Stimulated activated CD8-positive, alpha-beta memory T cell treated with anti-CD3 and anti-CD28 coated beads, Interleukin-4, amount 100 ng/mL, for 4 hours (primary cell): ENCODE measurements around the gene ALKBH7.
"Not testable (repeated sequence)": the region's sequence is repeated elsewhere in the genome, so short reads cannot be mapped to it uniquely, and the experiment has no call there.

ENCODE experiments used
- DNase-seq, 2 donors: peaks; one replicate each; pipeline ENCODE4 v3.0.0-alpha.2; 2020; ENCODE audit warnings: low read depth in 2 of 2, low spot score in 1 of 2

Gene ALKBH7

GRCh38 chr19:6396305-6396704, 23.7 kb downstream of the ALKBH7 start:
- DNase-seq: no peak

- DNase-seq: not testable (repeated sequence)
Measured at GRCh38 chr19:6400062-6400944, 27.7 kb downstream of the ALKBH7 start.

GRCh38 chr19:6402058-6402457, 29.5 kb downstream of the ALKBH7 start:
- no peak for DNase-seq

- no peak for DNase-seq
Measured at GRCh38 chr19:6402837-6403608, 30.4 kb downstream of the ALKBH7 start.

GRCh38 chr19:6406401-6406800, 33.8 kb downstream of the ALKBH7 start:
- DNase-seq: no peak

DNA sequence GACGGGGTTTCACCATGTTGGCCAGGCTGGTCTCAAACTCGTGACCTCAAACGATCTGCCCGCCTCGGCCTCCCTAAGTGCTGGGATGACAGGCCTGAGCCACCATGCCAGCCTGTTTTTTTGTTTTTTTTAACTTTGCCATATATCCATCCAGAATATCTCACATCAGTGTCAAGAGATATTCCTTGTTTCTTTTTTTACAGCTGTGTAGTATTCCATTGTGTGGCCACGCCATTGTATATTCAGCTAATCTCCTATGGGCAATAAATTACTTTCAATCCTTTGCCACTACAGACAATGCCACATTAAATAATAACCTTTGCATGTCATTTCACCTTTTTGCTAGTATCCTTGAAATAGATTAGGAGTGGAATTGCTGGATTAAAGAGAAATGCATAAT, 36.8 kb downstream of the ALKBH7 start:
- no peak for DNase-seq

DNA sequence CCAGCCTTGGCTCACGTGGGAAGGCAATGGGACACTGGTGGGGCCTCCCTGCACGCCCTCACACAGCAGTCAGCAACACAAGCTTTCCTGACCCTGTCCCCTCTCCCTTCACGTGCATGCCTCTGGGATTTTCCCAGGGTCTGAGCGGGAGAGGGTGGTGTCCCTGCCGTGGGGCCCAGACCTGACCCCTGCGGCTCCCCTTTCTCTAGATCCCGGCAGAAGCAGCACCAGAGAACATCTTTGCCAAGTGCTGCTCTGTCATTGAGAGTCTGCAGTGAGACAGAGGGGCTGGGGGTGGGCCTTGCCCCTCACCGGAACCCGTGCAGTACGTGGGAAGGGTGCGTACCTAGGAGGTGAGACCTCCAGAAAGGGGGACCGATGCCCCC, 39.5 kb downstream of the ALKBH7 start:
- no peak for DNase-seq

DNA sequence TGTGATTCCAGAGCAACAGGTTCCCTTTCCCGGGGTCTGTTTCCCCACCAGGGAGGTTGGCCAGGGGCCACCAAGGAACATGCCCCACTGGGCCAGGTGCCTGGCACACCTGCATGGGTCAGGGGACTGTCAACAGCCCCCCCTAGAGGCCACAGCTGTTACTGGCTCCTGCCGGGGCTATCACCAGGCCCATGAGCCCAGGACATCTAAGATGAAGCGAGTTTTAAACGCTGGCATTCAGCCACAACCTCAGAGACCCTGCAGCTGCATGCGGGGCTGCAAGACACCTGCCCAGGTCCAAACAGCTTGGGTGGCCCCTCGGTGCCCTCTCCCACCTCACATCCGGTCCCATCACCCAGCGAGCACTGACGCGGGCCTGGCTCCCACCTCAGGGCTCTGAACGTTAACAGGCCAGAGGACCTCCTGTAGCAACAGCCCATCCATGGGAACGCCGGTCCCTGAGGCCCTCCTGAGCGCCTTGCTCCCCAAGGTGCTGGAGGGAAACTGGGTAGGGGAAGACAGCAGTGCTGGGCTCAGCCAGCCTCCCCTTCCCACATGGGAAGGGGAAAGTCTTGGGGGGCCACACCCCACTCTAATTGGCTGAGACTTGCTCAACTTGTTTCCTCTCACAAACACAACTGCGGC, 40.0 kb downstream of the ALKBH7 start:
- DNase-seq: no peak

GRCh38 chr19:6413291-6413690, 40.7 kb downstream of the ALKBH7 start:
- DNase-seq: no peak

- no peak for DNase-seq
Measured at GRCh38 chr19:6413721-6414643, 41.4 kb downstream of the ALKBH7 start.

- no peak for DNase-seq
Measured at GRCh38 chr19:6414793-6415590, 42.4 kb downstream of the ALKBH7 start.

GRCh38 chr19:6415591-6416190, 43.1 kb downstream of the ALKBH7 start:
- no peak for DNase-seq

- DNase-seq: no peak
Measured at GRCh38 chr19:6416658-6417405, 44.2 kb downstream of the ALKBH7 start.

- no peak for DNase-seq
Measured at GRCh38 chr19:6417713-6418561, 45.3 kb downstream of the ALKBH7 start.

GRCh38 chr19:6418562-6418932, 46.0 kb downstream of the ALKBH7 start:
- no peak for DNase-seq

DNA sequence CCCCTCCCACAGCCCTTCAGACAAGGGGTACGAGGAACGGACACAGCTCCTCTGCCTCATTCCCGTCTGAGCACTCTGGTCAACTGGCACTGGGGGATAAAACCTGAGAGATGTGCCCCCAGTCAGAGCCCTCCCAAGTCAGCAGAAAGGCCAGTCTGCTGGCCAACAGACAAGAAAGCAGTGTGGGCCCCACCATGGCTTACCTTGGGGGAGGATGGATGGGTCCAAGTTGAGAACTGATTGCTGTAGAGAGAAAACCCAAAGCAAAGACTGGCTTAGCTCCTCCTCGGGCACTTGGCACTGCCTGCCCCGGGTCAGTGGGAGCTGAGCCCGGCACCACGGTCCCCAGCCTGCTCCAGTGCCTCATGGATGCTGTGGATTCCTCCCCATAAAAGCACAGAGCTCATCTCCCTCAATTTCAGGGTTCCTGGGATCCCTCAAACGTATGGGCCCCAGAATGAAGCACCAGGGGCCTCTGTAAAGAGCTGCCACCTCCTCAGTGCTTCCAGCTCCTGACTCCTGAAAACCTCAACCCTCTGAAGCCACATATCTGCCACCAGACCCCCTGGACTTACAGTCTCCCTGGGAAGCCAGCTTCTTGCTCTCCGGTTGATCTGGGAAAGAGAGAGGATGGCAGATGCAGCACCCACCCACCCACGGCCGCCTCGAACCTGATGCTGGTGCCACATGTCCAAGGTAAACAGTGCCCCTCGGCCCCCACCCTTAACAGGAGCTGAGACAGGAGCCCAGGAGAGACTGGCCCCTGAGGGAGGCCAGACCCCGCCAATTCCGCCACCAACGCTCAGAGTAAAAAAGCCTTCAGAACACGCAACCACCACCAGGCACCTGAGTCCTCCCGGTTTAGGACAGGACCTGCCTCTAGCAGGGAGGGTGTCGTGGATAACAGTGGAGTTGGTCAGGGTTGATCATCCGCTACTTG, 48.8 kb downstream of the ALKBH7 start:
- no peak for DNase-seq
